ENCODE measurements around the gene EXT2.

EXT2 gene

GRCh38 chr11:44095506-44096359 is at the start of gene EXT2:
TSS of gene EXT2 (plus strand) at chr11:44095678. CDS start at chr11:44107713, 12,035 bp downstream.
- peak; percentile 85 for DNase-seq

- no peak for DNase-seq
Observed at GRCh38 chr11:44046182-44046581, 49.3 kb upstream of the EXT2 start.

- no peak for DNase-seq
Observed at GRCh38 chr11:44047298-44047697, 48.2 kb upstream of the EXT2 start.

- no peak for DNase-seq
Observed at GRCh38 chr11:44047931-44048431, 47.5 kb upstream of the EXT2 start, which contains the start of gene ACCSL. TSS of gene ACCSL (plus strand) at chr11:44047981. CDS start at chr11:44048037, 56 bp downstream.

GRCh38 chr11:44049832-44050231 is 45.6 kb upstream of the EXT2 start:
- no peak for DNase-seq

- DNase-seq: no peak
Observed at GRCh38 chr11:44051171-44051570, 44.3 kb upstream of the EXT2 start.

- DNase-seq: no peak
Observed at GRCh38 chr11:44057340-44057739, 38.1 kb upstream of the EXT2 start.

- DNase-seq: no peak
Observed at GRCh38 chr11:44058275-44058674, 37.2 kb upstream of the EXT2 start.

- no peak for DNase-seq
Observed at GRCh38 chr11:44065161-44065661, 30.3 kb upstream of the EXT2 start.

GRCh38 chr11:44065841-44066731 is 29.4 kb upstream of the EXT2 start, which contains the start of gene ACCS:
TSS of gene ACCS (plus strand) at chr11:44066270. CDS start at chr11:44067628, 1,358 bp downstream.
- peak; percentile 77 for DNase-seq

- no peak for DNase-seq
Observed at GRCh38 chr11:44066732-44067141, 28.7 kb upstream of the EXT2 start.

GRCh38 chr11:44067266-44067665 is 28.2 kb upstream of the EXT2 start:
- DNase-seq: no peak

GRCh38 chr11:44068180-44068579 is 27.3 kb upstream of the EXT2 start:
- DNase-seq: no peak

- no peak for DNase-seq
Observed at GRCh38 chr11:44071157-44071556, 24.3 kb upstream of the EXT2 start.

- DNase-seq: no peak
Observed at GRCh38 chr11:44072757-44073658, 22.5 kb upstream of the EXT2 start.

- DNase-seq: no peak
Observed at GRCh38 chr11:44078794-44079193, 16.7 kb upstream of the EXT2 start.

- no peak for DNase-seq
Observed at GRCh38 chr11:44079376-44079775, 16.1 kb upstream of the EXT2 start.

GRCh38 chr11:44080951-44081350 is 14.5 kb upstream of the EXT2 start:
- no peak for DNase-seq

GRCh38 chr11:44082645-44083044 is 12.8 kb upstream of the EXT2 start:
- no peak for DNase-seq

GRCh38 chr11:44083433-44083832 is 12.0 kb upstream of the EXT2 start:
- DNase-seq: no peak

GRCh38 chr11:44083906-44084305 is 11.6 kb upstream of the EXT2 start:
- DNase-seq: no peak

GRCh38 chr11:44085330-44085729 is 10.1 kb upstream of the EXT2 start:
- DNase-seq: no peak
